GM21526 (cell line): Measurements from ENCODE around the gene GRIN2A.

Source experiments
- ATAC-seq: cut with Tn5 transposase; IDR thresholded peaks from one replicate; pipeline ENCODE4 v1.9.1; 2021; ENCODE audit warnings: moderate library complexity; ENCODE audit not compliant: unreplicated experiment, low FRiP score

GRIN2A gene

GRCh38 chr16:9934723-9935508, 247.3 kb downstream of the GRIN2A start:
- no peak for ATAC-seq

- ATAC-seq: no peak
These were observed 249.1 kb downstream of the GRIN2A start for GRCh38 chr16:9932919-9933653.

GRCh38 chr16:9932000-9932399, 250.2 kb downstream of the GRIN2A start:
- ATAC-seq: no peak

GRCh38 chr16:9929836-9930235, 252.4 kb downstream of the GRIN2A start:
- no peak for ATAC-seq

DNA sequence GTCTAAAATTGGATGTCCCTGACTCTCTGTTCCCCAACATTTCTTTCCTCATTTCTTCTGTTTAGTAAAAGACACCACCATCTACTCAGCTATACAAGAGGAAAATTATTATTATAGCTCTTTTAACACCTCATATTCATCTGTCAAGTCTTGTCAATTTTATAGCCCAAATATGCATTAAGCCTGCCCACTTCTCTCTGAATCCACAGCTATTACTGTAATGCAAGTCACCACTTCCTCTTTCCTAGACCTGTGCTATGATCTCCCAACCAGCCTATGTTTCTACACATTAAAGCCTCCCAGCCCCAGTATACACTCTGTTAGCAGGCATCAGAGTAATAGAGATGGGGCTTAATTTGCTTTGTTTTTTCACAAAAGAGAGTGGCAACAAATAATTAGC, 252.9 kb downstream of the GRIN2A start:
- peak; percentile 91 for ATAC-seq

- ATAC-seq: no peak
These were observed 259.8 kb downstream of the GRIN2A start for GRCh38 chr16:9922441-9922840.

GRCh38 chr16:9921997-9922396, 260.2 kb downstream of the GRIN2A start:
- ATAC-seq: no peak

DNA sequence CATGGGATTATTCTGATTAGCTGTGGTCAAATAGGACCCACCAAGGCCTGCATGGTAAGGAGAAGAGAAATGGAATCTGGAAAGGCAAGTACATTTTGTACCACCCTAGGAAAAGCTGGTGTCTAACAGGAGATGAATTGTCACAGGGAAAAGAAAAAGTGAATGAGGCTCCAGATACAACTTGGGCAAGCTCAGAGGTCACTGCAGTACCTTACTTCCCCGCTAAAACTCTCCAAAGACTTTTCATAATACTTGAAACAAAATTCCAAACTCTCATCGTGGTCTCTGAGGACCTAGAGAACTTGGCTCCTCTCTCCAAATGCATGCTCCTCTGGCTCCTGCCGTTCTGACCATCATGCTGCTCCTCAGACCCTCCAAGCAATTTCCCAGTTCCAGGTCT, 262.8 kb downstream of the GRIN2A start:
- ATAC-seq: no peak

GRCh38 chr16:9917691-9918090, 264.5 kb downstream of the GRIN2A start:
- ATAC-seq: no peak

GRCh38 chr16:9913604-9914326, 268.5 kb downstream of the GRIN2A start:
- ATAC-seq: no peak

DNA sequence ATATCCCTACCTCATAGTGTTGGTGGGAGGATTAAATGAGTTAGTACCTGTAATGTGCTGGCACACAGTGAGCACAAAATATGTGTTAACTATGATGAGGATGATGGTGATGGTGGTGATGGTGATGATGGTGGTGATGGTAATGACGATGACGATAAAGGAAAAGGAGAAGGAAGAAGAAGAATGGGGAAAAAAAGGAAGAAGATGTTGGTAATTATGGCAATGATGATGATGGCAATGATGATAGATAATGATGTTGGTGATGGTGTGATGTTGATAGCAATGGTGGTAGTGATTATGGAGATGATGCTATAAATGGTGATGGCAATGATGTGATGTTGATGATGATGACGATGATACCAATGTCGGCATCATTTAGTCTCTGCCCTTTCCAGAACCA, 270.2 kb downstream of the GRIN2A start:
- ATAC-seq: no peak

GRCh38 chr16:9911231-9911630, 271.0 kb downstream of the GRIN2A start:
- ATAC-seq: no peak

DNA sequence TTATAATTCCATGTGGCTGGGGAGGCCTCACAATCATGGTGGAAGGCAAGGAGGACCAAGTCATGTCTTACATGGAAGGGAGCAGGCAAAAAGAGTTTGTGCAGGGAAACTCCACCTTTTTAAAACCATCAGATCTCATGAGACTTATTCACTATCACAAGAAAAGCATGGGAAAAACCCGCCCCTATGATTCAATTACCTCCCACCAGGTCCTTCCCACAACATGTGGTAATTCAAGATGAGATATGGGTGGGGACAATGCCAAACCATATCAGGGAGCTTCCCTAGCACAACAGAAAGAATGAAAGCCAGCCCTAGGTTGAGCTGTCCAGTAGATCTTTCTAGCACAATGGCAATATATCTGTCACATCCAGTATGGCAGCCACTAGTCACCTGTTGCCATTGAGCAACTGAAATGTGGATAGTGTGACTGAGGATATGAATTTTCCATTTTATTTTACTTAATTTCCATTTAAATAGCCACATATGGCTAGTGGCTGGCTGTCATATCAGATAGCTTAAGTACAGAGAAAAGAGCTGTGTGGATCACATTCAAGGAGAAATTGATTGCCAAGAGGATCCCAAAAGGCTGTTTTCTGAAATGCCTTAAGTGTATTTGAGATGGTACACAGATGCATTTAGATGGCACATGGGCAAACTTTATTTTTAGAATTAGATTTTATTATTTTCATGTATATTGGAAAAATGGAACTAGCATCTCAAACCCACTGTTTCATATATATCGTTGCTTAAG, 273.0 kb downstream of the GRIN2A start:
- no peak for ATAC-seq

DNA sequence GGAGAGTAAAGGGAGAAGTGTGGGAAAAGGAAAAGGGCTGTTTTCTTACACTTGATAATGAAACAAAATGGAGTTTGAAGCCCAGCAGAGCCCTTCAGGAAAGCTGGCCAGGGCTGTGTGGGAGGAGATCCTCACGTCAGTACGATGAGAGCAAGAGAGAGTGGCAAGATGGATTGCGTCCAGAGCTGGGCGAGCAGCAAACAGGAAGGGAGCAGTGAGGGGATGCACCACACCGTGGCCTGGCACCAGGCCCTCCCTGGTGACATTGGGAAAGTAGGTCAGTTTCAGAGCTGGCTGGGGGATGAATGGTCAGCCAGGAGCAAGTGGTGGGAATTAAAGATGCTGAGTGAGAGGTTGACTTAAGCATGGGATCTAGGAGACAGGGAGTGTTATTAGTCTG, 273.6 kb downstream of the GRIN2A start:
- ATAC-seq: no peak

DNA sequence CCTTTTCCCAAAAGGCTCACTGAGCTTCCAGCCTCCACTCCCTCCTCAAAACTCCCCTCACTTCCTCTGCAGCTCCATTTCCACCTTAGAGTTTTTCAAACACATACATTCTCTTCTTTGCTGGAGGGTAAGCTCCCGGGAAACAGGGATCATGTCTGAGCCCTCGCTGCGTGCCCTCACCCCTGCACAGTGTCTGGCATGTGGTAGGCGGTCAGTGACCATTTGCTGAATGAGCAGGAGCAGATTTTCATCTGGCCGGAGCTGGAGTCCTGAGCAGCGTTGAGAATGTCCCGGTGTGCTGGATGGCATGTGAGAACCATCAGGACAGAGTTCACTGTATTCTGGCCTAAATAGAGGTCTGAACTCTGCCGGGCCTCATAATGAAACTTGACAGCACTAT, 274.5 kb downstream of the GRIN2A start:
- no peak for ATAC-seq

DNA sequence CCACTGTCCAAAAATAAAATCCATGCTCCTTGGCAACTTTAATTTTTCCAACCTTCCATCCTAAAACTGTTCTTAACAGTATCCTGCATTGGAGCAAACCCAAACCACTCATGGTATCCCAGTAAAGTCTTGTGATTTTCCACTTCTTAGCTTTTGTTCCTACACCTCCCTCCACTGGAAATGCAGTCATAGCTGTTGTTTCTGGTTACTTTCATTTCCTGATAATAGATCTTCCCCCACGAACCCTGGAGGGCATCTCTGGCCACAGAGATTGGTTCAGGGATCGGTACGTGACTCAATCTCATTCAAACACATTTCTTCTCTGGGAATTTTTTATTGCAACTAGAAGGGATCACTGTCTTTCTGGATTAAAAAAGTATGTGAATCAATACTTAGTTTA, 276.0 kb downstream of the GRIN2A start:
- no peak for ATAC-seq

GRCh38 chr16:9904526-9904925, 277.7 kb downstream of the GRIN2A start:
- ATAC-seq: no peak

DNA sequence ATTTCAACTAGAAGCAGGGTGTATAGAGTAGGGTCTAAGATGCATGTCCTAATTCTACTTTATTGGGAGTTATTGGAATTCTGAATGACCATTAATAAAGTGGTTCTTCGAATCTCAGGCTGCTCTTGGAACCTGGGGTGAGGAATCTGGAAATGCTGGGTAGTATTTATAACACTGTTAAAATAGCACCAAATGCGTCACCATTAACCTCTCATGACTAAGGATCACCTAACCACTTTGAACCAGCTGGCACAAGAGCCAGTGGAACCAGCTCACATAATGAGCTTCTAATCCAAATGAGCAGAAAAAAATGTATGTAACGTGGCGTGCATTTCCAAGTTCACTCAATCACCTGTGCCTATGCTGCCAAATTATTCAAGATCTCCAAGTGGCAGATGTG, 281.7 kb downstream of the GRIN2A start:
- no peak for ATAC-seq

DNA sequence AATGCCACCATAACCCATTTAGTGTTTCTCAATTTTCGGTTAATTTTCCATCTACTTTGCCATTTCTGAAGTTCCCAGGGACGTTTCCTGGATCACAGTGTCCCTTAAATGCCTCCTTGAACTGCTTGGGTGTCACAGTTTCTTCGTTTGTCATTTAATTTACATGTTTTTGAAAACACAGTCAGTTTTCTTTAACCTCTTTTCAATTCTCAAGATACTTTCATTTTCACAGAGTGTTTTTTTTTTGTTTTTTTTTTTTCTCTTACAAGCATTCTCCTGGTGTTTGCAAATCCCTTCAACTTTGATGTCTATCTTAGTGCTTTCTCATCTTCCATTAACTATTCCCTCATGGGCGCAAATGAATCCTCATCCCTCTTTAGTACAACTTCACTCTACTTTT, 283.7 kb downstream of the GRIN2A start:
- no peak for ATAC-seq

GRCh38 chr16:9898124-9898523, 284.1 kb downstream of the GRIN2A start:
- no peak for ATAC-seq

GRCh38 chr16:9895817-9896216, 286.4 kb downstream of the GRIN2A start:
- no peak for ATAC-seq
